ENCODE results near the gene USP6.

DNA sequence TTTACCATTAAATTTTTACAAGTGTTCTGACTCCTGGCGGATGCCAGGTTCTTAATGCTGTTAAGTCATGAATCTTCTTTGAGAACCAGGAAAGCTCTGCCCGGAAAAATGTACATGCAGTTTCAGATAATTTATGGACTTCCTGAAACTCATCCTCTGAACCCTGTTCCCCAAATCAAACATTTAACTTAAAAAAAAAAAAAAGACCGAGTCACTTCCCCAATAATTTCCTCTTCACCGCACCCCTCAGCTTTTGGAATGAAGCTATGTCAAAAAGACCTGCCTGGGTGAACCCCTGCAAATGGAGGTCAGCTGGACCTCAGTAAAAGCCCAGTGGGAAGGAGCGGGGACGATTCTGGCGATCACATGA lies 19.1 kb upstream of the USP6 start:
- TF ChIP-seq, protein P1, sequence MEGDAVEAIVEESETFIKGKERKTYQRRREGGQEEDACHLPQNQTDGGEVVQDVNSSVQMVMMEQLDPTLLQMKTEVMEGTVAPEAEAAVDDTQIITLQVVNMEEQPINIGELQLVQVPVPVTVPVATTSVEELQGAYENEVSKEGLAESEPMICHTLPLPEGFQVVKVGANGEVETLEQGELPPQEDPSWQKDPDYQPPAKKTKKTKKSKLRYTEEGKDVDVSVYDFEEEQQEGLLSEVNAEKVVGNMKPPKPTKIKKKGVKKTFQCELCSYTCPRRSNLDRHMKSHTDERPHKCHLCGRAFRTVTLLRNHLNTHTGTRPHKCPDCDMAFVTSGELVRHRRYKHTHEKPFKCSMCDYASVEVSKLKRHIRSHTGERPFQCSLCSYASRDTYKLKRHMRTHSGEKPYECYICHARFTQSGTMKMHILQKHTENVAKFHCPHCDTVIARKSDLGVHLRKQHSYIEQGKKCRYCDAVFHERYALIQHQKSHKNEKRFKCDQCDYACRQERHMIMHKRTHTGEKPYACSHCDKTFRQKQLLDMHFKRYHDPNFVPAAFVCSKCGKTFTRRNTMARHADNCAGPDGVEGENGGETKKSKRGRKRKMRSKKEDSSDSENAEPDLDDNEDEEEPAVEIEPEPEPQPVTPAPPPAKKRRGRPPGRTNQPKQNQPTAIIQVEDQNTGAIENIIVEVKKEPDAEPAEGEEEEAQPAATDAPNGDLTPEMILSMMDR (CRISPR knock-in tag; IDR thresholded peaks at IDR 0.05) = no peak
- TF ChIP-seq BRD4 (CRISPR knock-in tag; IDR thresholded peaks at IDR 0.05) = no peak
- TF ChIP-seq ZNF124 (CRISPR knock-in tag; IDR thresholded peaks at IDR 0.05) = no peak

Measured in HepG2 (cell line).